ENCODE results near the gene AGR3. TPM values are rescaled to one million over a fixed set of nuclear protein-coding genes. Genes with fewer than 3 reads are reported as not detected.

Gene AGR3
- polyA plus RNA-seq, 1 experiment = not detected

GRCh38 chr7:16839646-16840045, 42.1 kb downstream of the AGR3 start:
- DNase-seq (ENCODE audit: low read depth, low spot score) = no peak

GRCh38 chr7:16838891-16839290, 42.9 kb downstream of the AGR3 start:
- H3K27me3 ChIP-seq (ENCODE audit: control insufficient read depth, insufficient read depth, low read length) = no peaks in the 10 kb centered on the region
- DNase-seq (ENCODE audit: low read depth, low spot score) = no peak
- no peak for TF ChIP-seq CTCF (IDR thresholded peaks at IDR 0.05; ENCODE audit: low read depth, low read length)
- no peaks in the 10 kb centered on the region for H3K9me3 ChIP-seq (ENCODE audit: control insufficient read depth, insufficient read depth, low read length)
- CTCF ChIA-PET = interaction anchor here (1.1 to 1.5 kb wide), 4 partner anchors 8 to 144 kb away, joined by 3 read pairs; no protein-coding TSS in a partner anchor
- no peak overlapping the region for H3K27ac ChIP-seq (ENCODE audit: low read depth, low read length)
- H3K4me3 ChIP-seq (ENCODE audit: low read depth, low read length) = no peak overlapping the region
- POLR2A ChIA-PET = no interaction called here

More at GRCh38 chr7:16839646-16840045, 42.1 kb downstream of the AGR3 start:
- Histone ChIP-seq H3K27me3 (ENCODE audit: control insufficient read depth, insufficient read depth, low read length) (no peaks in the 10 kb centered on the region), H3K4me3 (ENCODE audit: low read depth, low read length) (no peak overlapping the region), H3K27ac (ENCODE audit: low read depth, low read length) (no peak overlapping the region), H3K9me3 (ENCODE audit: control insufficient read depth, insufficient read depth, low read length) (no peaks in the 10 kb centered on the region)
- ChIA-PET CTCF (interaction anchor here (1.1 to 1.5 kb wide), 3 partner anchors 39 to 144 kb away, joined by 3 read pairs; no protein-coding TSS in a partner anchor), POLR2A (no interaction called here)
- TF ChIP-seq CTCF (IDR thresholded peaks at IDR 0.05; ENCODE audit: low read depth, low read length) = no peak

- Histone ChIP-seq H3K4me3 (ENCODE audit: low read depth, low read length) (no peak overlapping the region), H3K27me3 (ENCODE audit: control insufficient read depth, insufficient read depth, low read length) (no peaks in the 10 kb centered on the region), H3K9me3 (ENCODE audit: control insufficient read depth, insufficient read depth, low read length) (no peaks in the 10 kb centered on the region), H3K27ac (ENCODE audit: low read depth, low read length) (no peak overlapping the region)
- TF ChIP-seq CTCF (IDR thresholded peaks at IDR 0.05; ENCODE audit: low read depth, low read length) = no peak
- ChIA-PET CTCF (interaction anchor here (1.1 to 1.3 kb wide), 3 partner anchors 9 to 143 kb away, joined by 3 read pairs; no protein-coding TSS in a partner anchor), POLR2A (no interaction called here)
- no peak for DNase-seq (ENCODE audit: low read depth, low spot score)
Observed at GRCh38 chr7:16838386-16838785, 43.4 kb downstream of the AGR3 start.

- no peak overlapping the region for H3K27ac ChIP-seq (ENCODE audit: low read depth, low read length)
- CTCF ChIA-PET = interaction anchor here (1.5 kb wide), 2 partner anchors 17 to 35 kb away, joined by 3 to 8 read pairs; no protein-coding TSS in a partner anchor
- no peak for DNase-seq (ENCODE audit: low read depth, low spot score)
- H3K27me3 ChIP-seq (ENCODE audit: control insufficient read depth, insufficient read depth, low read length) = no peaks in the 10 kb centered on the region
- no peaks in the 10 kb centered on the region for H3K9me3 ChIP-seq (ENCODE audit: control insufficient read depth, insufficient read depth, low read length)
- no peak for TF ChIP-seq CTCF (IDR thresholded peaks at IDR 0.05; ENCODE audit: low read depth, low read length)
- no peak overlapping the region for H3K4me3 ChIP-seq (ENCODE audit: low read depth, low read length)
- POLR2A ChIA-PET = no interaction called here
Observed at GRCh38 chr7:16836481-16836880, 45.3 kb downstream of the AGR3 start.

- POLR2A ChIA-PET = no interaction called here
- Histone ChIP-seq H3K27me3 (ENCODE audit: control insufficient read depth, insufficient read depth, low read length) (no peaks in the 10 kb centered on the region), H3K27ac (ENCODE audit: low read depth, low read length) (no peak overlapping the region), H3K4me3 (ENCODE audit: low read depth, low read length) (no peak overlapping the region), H3K9me3 (ENCODE audit: control insufficient read depth, insufficient read depth, low read length) (no peaks in the 10 kb centered on the region)
- no peak for TF ChIP-seq CTCF (IDR thresholded peaks at IDR 0.05; ENCODE audit: low read depth, low read length)
- no peak for DNase-seq (ENCODE audit: low read depth, low spot score)
- CTCF ChIA-PET = no interaction called here
Observed at GRCh38 chr7:16833373-16833772, 48.4 kb downstream of the AGR3 start.
